NB4 (cell line): ENCODE measurements around the gene S1PR3.

ENCODE experiments used
- MAX ChIP-seq: IDR thresholded peaks from 2 replicates; pipeline ENCODE4 v1.6.1; 2011; ENCODE audit warnings: low read depth, low read length
- POLR2A ChIP-seq: IDR thresholded peaks from 2 replicates; pipeline ENCODE4 v1.6.1; 2011; ENCODE audit warnings: mild to moderate bottlenecking; ENCODE audit not compliant: insufficient read length; ENCODE audit errors: extremely low read depth
- TF ChIP-seq, protein P1 (sequence below): IDR thresholded peaks from one replicate; pipeline ENCODE4 v1.5.1; 2012; ENCODE audit warnings: low read depth, low read length

DNA sequence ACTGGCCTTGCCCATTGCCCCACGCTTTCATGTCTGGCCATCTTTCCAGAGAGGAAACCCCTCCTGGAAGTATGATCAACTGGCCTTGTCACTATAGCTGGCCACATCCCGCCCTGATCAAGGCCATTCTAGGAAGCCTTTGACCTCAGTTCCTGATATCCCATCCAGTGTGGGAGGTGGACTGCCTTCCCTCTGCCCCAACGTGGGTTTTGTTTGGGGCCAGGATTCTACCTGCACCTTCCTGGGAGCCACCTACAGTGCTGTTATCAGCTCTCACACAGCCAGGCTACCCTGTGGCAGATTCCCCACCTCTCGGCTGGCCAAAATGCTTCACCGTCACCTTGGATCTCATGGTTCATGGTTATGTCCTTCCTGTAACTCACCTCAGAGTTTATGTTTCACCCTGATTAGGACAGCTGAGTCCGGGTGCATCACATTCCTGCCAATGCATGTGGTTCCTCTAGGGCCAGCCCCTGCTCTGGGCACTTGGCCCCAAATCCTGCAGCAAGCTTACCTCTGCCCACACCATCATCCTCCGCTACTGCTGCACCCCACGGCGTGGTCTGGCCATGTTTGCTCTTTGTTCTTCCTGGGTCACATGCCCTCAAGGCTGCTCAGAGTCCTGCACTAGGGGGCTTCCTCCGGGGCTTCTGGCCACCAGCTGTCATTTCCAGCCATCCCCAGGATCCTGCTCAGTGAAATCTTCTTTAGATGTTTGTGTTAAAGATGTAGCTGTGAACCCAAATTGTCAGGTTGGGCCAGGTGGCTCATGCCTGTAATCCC is 24.2 kb upstream of the S1PR3 start:
- TF ChIP-seq, protein P1, sequence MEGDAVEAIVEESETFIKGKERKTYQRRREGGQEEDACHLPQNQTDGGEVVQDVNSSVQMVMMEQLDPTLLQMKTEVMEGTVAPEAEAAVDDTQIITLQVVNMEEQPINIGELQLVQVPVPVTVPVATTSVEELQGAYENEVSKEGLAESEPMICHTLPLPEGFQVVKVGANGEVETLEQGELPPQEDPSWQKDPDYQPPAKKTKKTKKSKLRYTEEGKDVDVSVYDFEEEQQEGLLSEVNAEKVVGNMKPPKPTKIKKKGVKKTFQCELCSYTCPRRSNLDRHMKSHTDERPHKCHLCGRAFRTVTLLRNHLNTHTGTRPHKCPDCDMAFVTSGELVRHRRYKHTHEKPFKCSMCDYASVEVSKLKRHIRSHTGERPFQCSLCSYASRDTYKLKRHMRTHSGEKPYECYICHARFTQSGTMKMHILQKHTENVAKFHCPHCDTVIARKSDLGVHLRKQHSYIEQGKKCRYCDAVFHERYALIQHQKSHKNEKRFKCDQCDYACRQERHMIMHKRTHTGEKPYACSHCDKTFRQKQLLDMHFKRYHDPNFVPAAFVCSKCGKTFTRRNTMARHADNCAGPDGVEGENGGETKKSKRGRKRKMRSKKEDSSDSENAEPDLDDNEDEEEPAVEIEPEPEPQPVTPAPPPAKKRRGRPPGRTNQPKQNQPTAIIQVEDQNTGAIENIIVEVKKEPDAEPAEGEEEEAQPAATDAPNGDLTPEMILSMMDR = no peak
- TF ChIP-seq POLR2A (no peak), MAX (no peak)
